Measurements from ENCODE around the gene ERICH6B. TPM values are rescaled to one million over a fixed set of nuclear protein-coding genes. Genes with fewer than 3 reads are reported as not detected.

ERICH6B gene
- polyA plus RNA-seq, 1 of the 3 experiments (the other 2 are of a cell fraction) = not detected

DNA sequence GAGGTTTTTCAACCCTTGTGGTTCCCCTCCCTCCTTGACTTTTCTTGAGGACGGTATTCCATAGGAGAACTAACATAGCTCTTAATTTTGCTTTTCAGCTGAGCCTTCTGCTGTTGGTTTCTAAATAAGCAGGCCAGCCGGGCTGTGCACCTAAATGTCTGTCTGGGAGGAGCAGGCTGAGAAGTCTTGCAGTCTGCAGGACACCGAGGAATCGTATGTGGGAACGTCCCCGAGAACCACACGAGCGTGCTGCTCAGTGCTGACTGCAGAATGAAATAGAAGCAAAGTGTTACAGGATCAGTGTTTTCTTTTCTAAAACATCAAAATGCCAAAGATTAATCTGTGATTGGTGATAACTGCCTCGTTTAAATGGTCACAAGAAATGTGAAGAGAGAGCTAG lies 80.9 kb downstream of the ERICH6B start:
- CTCF ChIA-PET = no interaction called here
- no peak overlapping the region for H2AFZ ChIP-seq (ENCODE audit: low read depth)

More for the DNA sequence above, 80.9 kb downstream of the ERICH6B start:
- peaks cover 8% of the 10 kb centered on the region for H3F3A ChIP-seq (replicated peaks; ENCODE audit: insufficient read depth)
- H3K4me2 ChIP-seq = no peak overlapping the region
- H3K4me1 ChIP-seq (ENCODE audit: control insufficient read depth in 1 of 2, insufficient read depth in 2 of 2, low read depth in 1 of 2, low read length in 1 of 2) = no peaks in the 10 kb centered on the region
- no peaks in the 10 kb centered on the region for H3K79me2 ChIP-seq (ENCODE audit: insufficient read depth)
- no peaks in the 10 kb centered on the region for H3K27me3 ChIP-seq (ENCODE audit: insufficient read depth)
- POLR2A ChIA-PET = no interaction called here
- WGBS (ENCODE audit: low lambda C conversion rate) = 95% methylated on average over 9 of the region's 9 CpGs
- DNase-seq = no peak
- peaks cover 67 to 71% of the 10 kb centered on the region in 2 experiments for H3K36me3 ChIP-seq (replicated peaks in 1 of 2; ENCODE audit: control insufficient read depth in 1 of 2, insufficient read depth in 2 of 2, low read length in 1 of 2)
- H3K9me2 ChIP-seq = no peaks in the 10 kb centered on the region
- no peaks in the 10 kb centered on the region for H3K9me3 ChIP-seq
- H3K9ac ChIP-seq = no peak overlapping the region
- H4K20me1 ChIP-seq (ENCODE audit: insufficient read depth) = no peaks in the 10 kb centered on the region
- TF ChIP-seq, protein P1, sequence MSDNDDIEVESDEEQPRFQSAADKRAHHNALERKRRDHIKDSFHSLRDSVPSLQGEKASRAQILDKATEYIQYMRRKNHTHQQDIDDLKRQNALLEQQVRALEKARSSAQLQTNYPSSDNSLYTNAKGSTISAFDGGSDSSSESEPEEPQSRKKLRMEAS (IDR thresholded peaks at IDR 0.05; ENCODE audit: low read depth) = no peak
- TF ChIP-seq GATA2 (CRISPR knock-in tag; IDR thresholded peaks at IDR 0.05) = no peak
- TF ChIP-seq USF1 (IDR thresholded peaks at IDR 0.05; ENCODE audit: borderline replicate concordance, low read depth) = no peak
- no peak for TF ChIP-seq RXRA (IDR thresholded peaks at IDR 0.05; ENCODE audit: borderline replicate concordance, low read depth)
- TF ChIP-seq ELF1 (IDR thresholded peaks at IDR 0.05) = no peak
- no peak for TF ChIP-seq RAD21 (IDR thresholded peaks at IDR 0.05; ENCODE audit: low read length)
- TF ChIP-seq FOSL2 (IDR thresholded peaks at IDR 0.05; ENCODE audit: borderline replicate concordance, low read depth) = no peak
- no peak for TF ChIP-seq SIN3A (IDR thresholded peaks at IDR 0.05; ENCODE audit: borderline replicate concordance, low read depth, low read length)
- no peak for TF ChIP-seq RFX5 (IDR thresholded peaks at IDR 0.05; ENCODE audit: low read length)
- TF ChIP-seq MXI1 (IDR thresholded peaks at IDR 0.05; ENCODE audit: low read depth, low read length) = no peak
- no peak for TF ChIP-seq REST (IDR thresholded peaks at IDR 0.05; ENCODE audit: low read depth, low read length)
- TF ChIP-seq NFIC (IDR thresholded peaks at IDR 0.05; ENCODE audit: borderline replicate concordance) = no peak
- TF ChIP-seq, protein P2, sequence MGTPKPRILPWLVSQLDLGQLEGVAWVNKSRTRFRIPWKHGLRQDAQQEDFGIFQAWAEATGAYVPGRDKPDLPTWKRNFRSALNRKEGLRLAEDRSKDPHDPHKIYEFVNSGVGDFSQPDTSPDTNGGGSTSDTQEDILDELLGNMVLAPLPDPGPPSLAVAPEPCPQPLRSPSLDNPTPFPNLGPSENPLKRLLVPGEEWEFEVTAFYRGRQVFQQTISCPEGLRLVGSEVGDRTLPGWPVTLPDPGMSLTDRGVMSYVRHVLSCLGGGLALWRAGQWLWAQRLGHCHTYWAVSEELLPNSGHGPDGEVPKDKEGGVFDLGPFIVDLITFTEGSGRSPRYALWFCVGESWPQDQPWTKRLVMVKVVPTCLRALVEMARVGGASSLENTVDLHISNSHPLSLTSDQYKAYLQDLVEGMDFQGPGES (IDR thresholded peaks at IDR 0.05; ENCODE audit: low read depth, low read length) = no peak
- TF ChIP-seq NRF1 (IDR thresholded peaks at IDR 0.05; ENCODE audit: low read depth, low read length) = no peak
- no peak for TF ChIP-seq CTCF (IDR thresholded peaks at IDR 0.05)
- TF ChIP-seq, protein P3, sequence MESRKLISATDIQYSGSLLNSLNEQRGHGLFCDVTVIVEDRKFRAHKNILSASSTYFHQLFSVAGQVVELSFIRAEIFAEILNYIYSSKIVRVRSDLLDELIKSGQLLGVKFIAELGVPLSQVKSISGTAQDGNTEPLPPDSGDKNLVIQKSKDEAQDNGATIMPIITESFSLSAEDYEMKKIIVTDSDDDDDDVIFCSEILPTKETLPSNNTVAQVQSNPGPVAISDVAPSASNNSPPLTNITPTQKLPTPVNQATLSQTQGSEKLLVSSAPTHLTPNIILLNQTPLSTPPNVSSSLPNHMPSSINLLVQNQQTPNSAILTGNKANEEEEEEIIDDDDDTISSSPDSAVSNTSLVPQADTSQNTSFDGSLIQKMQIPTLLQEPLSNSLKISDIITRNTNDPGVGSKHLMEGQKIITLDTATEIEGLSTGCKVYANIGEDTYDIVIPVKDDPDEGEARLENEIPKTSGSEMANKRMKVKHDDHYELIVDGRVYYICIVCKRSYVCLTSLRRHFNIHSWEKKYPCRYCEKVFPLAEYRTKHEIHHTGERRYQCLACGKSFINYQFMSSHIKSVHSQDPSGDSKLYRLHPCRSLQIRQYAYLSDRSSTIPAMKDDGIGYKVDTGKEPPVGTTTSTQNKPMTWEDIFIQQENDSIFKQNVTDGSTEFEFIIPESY (IDR thresholded peaks at IDR 0.05; ENCODE audit: borderline replicate concordance, low read depth) = no peak
- TF ChIP-seq RCOR1 (IDR thresholded peaks at IDR 0.05; ENCODE audit: low read length) = no peak
- no peak overlapping the region for H3K4me3 ChIP-seq (ENCODE audit: low read depth in 2 of 2, low read length in 1 of 2)
- no peak overlapping the region for H3K27ac ChIP-seq (ENCODE audit: low read depth in 2 of 2, low read length in 1 of 2)

All from SK-N-SH (cell line).